GM12874 (cell line): ENCODE data around the gene CRISPLD2.

ENCODE experiments used
- TF ChIP-seq, protein P1 (sequence below): IDR thresholded peaks from 2 replicates; pipeline ENCODE4 v1.5.1; 2011; ENCODE audit warnings: low read depth, mild to moderate bottlenecking, control low read depth, low read length, moderate library complexity; ENCODE audit not compliant: insufficient read depth

CRISPLD2 gene

GRCh38 chr16:84818133-84818532 lies 1.7 kb upstream of the CRISPLD2 start:
- TF ChIP-seq, protein P1, sequence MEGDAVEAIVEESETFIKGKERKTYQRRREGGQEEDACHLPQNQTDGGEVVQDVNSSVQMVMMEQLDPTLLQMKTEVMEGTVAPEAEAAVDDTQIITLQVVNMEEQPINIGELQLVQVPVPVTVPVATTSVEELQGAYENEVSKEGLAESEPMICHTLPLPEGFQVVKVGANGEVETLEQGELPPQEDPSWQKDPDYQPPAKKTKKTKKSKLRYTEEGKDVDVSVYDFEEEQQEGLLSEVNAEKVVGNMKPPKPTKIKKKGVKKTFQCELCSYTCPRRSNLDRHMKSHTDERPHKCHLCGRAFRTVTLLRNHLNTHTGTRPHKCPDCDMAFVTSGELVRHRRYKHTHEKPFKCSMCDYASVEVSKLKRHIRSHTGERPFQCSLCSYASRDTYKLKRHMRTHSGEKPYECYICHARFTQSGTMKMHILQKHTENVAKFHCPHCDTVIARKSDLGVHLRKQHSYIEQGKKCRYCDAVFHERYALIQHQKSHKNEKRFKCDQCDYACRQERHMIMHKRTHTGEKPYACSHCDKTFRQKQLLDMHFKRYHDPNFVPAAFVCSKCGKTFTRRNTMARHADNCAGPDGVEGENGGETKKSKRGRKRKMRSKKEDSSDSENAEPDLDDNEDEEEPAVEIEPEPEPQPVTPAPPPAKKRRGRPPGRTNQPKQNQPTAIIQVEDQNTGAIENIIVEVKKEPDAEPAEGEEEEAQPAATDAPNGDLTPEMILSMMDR, result no peak

GRCh38 chr16:84818989-84819643 lies 669 bp upstream of the CRISPLD2 start:
- TF ChIP-seq, protein P1, result no peak

- TF ChIP-seq, protein P1, result no peak
Measured at GRCh38 chr16:84820305-84820684, 510 bp downstream of the CRISPLD2 start.

- TF ChIP-seq, protein P1, result no peak
Measured at GRCh38 chr16:84820771-84821170, 986 bp downstream of the CRISPLD2 start.

GRCh38 chr16:84821179-84821578 lies 1.4 kb downstream of the CRISPLD2 start:
- TF ChIP-seq, protein P1, result no peak

DNA sequence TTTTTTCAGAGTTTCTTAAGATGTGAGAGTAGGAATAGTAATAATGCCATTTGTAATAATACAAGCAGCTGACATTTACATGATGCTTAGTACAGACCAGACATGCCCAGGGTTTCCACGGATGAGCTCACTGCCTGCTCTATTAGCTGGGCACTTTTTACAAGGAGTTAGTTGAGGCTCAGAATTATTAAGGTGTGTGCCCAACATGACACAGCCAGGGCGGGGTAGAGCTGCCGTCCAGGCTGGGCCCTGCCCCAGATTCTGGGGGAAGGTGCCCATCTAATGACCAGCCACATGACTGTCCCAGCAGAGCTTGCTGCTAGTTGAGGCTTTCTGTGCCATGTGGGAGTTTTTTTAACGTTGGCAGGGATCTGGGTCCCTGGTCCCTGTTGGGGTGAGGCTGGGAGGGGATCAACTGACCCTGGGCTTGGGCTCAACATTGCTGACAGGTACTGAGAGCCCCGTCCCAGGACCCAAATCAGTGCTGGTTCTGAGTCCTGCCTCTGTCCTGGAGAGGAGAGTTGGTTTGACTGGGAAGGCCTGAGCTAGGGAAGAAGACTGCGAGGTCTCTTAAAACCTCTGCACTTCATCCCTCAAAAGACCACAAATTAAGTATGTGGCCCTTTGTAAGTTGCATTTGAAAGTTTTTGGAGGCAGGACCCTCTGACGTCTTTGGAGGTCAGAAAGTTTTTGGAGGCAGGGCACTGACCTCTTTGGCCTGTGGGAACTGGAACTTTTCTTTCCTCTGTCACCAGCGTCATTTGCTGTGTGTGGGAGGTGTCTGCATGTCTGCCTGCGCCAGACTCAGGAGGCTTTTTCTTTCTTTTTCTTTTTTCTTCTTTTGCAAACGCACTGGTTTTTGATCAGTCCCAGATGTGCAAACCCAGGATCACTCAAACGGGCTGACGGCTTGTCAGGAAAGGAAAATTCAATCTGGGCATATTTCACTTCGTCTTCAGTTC lies 2.2 kb downstream of the CRISPLD2 start:
- TF ChIP-seq, protein P1, result no peak

GRCh38 chr16:84822990-84823389 lies 3.2 kb downstream of the CRISPLD2 start:
- TF ChIP-seq, protein P1, result no peak
